Tibial nerve (tissue), 4 donors: ENCODE results near the gene GCNT2.

ENCODE experiments used
- CTCF ChIP-seq, 5 experiments: fragments of 200-600 bp in 3 of 5; fragments of 450-650 bp in 2 of 5; sonication (generic) in 3 of 5; IDR thresholded peaks; one replicate each; pipeline ENCODE4 v1.5.1; 2016 to 2019; ENCODE audit warnings: antibody characterized with exemption in 5 of 5, mild to moderate bottlenecking in 3 of 5, moderate library complexity in 2 of 5
- EP300 ChIP-seq, 2 donors: sonication (generic); formaldehyde crosslinking; IDR thresholded peaks; one replicate each; pipeline ENCODE4 v1.6.1; 2017; ENCODE audit warnings: antibody characterized with exemption in 2 of 2, mild to moderate bottlenecking in 1 of 2

DNA sequence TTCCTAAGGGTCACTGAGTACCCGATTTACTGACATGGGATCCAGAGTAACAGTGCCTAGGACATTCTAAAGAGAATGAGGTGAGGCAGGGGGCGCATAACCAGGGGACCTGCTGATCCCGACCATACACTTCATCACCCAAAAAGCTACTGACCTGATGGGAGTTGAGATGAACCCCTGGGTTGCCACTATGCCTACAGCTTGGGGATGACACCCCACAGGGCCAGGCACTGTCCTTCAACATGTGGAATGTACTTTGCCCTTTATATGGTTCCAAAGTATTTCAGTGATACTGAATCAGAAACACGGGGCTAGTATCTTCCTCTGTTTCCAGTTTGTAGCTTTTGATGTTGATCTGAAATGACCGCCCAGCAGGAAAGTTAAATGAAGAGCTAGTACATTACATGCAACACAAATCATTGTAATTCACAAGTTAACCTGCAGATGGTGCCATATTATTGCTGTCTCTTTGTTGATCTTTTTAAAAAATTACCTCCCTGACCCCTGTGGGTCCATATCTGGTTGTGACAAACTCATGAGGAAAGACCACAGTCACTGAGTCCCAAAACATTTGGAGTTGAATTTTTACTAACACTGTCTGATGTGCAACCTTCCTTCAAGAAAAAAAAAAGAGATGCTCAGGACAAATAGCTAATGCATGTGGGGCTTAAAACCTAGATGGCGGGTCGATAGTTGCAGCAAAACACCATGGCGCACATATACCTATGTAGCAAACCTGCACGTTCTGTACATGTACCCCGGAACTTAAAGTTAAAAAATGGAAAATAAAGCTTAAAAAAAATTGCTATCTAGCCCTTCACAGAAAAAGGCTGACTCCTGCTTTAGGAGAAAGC, 42.7 kb upstream of the GCNT2 start:
- TF ChIP-seq EP300 (IDR thresholded peaks at IDR 0.05) (no peak), CTCF (IDR thresholded peaks at IDR 0.05) (peak; percentile 5 to 35 (median 27))
